HG02943 (cell line): ENCODE measurements around the gene FTCD.

ENCODE experiments used
- ATAC-seq: cut with Tn5 transposase; IDR thresholded peaks from one replicate; pipeline ENCODE4 v1.9.1; 2021; ENCODE audit warnings: mild to moderate bottlenecking, low read depth, moderate library complexity; ENCODE audit not compliant: unreplicated experiment

Gene FTCD

DNA sequence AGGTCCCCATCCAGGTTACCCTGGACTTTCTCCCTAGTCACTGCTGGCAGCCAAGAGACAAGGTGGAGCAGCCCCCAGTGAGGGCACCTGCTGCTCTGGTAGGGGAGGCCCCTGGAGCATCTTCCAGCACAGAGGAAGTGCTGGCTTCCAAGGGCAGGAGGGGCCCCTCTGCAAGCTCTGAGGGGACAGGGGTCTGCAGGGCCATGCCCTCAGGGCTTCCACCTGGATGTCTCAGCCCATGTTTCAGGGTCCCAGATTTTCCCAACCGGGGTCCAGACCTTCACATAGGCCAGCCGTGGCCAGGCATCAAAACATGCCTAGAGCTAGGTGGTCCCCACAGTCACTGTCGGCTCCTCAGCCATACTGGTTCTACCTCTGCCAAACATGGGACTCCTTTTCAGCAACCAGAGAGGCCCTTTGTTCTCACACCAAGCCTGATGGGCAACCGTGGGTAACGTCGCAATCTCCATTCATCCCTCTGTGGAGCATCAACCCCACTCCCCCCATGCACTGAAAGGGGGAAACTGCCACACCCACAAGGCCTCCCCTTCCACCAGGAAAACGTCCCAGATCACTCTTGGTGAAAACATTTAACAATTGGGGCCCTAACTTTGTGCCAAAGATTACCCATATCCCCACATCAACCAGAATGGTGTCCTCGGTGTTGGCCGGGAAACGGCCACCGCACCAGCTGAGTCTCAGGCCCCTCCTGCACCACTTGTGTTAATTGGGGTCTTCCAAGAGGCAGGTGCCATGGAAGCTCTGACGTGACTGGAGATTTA is 59.4 kb downstream of the FTCD start:
- no peak for ATAC-seq

DNA sequence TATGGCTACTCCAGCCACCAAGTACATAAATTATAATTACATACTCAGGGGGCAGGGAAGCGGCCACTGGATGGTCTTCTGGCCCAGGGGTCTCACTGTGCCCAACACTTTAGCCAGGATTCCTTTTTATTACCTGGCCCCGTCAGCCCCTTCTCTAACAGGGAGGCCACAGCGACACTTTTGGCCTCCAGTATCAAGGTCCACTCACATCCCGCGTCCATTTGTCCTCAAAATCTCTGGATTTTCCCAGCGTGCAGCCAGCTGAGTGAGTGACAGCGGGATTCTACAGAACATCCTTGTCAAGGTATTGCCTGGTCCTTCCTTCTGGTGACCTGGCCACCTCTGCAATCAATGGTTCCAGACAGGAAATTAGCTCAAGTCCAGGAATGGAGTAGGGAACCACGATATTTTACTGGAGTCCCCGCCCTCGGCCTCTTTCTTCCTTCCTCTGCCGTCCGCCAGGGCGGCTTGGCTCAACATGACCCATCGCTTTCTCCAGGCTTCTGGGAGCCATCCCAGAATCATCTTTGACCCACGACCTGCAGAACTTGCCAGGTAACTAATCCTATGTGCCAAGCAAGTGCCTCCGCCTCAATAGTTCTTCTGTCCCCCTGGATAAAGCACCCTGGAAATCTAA is 60.2 kb downstream of the FTCD start:
- ATAC-seq, result no peak

DNA sequence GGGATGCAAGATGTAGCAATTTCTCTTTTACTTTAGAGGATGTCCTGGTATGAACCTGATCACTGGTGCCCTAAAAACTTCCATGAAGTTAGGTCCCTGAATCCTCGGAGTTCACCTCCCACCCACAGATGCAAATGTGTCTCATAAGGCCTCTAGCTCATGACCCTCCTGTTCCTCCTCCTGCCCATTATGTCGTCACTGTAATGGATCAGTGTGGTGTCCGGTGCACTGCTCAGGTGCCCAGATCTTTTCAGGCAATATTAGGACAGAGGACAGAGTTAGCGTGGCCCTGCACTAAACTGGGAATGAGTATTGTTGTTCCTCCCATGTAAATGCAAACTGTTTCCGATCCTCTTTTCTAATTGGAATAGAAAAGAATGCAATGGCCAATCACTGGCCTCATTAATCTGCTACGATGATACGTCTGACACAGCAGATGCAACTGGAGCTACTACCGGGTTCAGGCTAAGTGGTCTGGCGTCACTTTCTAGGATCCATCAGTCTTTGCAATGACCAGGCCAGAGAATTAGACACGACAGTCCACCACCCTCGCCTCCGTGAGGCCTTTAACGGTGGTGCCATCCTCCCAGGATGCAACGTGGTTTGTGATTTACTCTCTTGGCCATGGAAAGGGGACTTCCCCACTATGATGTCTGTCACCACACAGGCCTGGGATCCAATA is 60.8 kb downstream of the FTCD start:
- ATAC-seq, result no peak

DNA sequence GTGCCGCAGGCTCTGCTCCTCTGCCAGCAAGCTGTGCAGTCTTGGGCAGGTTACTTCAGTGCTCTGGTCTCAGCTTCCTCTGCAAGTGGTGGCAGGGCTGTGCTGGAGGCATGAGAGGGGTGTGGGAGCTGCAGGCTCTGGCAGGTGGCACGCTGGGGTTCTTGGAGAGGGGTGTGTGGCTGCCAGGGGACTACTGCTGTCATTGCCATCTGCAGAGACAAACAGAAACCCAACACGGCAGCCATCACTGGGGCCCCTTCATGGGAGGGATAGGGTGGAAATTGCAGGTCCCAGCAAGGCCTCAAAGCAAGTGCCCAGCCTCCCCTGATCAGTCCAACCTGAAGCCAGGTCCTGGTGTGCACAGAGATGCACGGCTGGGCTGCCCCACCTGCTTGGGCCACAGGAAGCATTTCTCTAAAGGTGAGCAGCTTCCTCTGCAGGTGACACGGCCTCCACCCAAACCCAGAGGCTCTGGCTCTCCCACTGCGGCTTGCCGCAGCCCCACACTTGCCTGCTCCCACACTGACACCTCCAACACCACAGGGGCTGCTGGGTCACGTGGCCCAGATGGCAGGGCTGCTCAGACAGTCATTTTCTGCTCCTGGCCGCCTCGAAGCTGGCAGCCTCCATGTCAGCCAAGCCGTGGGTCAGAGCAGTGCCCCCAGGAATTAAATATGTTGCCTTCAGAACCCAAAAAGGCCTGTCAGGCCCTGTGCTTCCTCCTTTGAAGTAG is 61.5 kb downstream of the FTCD start:
- no peak for ATAC-seq

DNA sequence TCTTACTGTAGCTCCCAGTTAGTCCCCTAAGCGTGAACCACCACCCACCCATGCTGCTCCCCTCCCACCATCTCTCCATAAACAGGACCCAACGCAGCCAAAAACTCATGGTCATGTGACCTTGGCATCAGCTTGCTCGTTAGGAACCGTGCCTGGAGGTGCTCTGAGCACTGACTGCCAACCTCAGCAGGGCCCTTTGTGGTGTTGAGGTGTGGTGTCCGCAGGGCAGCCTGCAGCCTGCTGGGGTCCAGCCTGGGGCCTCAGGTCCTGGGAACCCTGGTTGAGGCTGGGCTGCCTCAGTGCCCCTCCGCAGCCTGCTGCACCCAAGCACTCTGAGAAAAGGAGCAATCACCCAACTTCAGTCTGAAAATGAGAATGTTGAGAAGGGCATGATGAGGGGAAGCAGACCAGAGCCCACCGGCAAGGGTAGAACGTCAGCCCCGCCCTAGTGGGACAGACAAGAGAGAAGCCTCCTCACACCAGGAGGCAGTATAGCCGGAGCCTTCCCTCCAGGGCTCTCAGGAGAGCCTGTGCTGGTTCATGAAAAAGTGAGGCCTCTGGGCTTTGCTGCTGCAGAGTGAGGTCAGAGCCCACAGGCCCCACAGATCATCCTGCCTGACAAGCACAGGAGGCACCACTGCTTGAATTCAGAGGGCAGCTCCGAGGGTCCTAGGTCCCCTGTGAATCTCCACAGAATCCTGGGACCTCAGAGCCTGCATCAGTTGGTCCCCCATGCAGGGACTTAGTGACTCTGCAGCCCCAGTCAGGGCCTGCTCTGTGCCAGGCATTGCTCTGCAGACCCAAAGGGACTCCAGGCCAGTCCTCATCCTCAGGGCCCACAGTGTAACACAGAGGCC is 62.3 kb downstream of the FTCD start:
- ATAC-seq, result no peak

DNA sequence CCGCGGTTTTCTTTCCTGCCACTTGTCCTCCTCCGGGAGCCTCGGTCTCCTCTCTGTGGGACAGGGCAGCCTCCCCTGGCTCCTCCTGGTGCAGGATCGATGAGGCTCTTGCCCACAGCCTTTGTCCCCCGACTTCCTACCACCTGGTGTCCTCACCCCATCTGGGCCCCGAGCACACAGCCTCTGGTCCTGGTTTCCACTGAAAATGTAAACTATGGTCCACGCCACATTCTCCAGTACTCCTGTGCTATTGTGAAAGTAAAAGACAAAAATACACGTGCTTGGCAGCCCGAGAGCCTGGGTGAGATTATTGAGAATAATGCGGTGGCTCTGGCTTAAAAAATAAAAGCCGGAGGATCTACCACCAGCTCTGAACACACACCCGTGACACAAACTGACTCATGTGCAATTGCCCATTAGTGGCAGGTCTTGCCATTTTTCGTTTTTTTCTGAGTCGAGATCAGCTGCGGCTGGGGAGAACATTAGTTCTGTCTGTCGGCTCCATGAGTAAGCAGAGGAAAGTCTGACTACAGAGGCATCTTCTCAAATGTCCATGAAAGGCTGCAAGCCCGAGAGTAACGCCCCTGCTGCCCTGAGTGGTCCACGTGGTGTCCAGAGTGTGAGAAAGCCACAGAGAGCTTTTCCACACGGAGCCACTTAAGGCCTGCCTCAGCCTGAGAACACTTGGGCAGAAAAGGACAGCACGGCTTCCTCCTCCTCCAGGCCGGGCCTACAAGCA is 63.2 kb downstream of the FTCD start:
- no peak for ATAC-seq

DNA sequence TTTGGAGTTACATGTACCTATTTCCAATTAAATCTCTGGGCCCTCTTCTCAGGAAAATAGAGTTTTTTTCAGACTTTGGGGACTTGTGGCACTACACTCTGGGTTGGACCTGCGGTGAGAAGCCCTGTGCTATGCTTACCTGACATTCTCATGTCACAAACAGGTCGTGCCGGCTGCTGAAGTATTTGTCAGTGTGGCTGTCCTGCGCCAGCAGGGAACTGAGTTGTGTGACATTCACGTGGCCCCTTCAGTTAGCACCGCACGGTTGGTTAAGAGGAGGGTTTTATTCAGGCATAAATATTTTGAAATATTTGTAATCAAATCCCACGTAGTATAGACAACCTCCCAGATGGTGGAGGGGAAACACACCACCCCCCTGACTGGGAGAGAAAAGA is 63.8 kb downstream of the FTCD start:
- no peak for ATAC-seq

DNA sequence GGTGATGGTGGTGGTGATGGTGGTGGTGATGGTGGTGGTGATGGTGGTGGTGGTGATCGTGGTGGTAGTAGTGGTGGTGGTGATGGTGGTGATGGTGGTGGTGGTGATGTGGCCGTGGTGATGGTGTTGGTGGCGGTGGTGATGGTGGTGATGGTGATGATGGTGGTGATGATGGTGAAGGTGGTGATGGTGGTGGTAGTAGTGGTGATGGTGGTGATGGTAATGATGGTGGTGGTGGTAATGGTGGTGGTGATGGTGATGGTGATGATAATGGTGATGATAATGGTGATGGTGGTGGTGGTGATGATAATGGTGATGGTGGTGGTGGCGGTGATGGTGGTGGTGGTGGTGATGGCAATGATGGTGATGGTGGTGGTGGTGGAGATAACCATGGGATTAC is 64.3 kb downstream of the FTCD start:
- ATAC-seq, result no peak

DNA sequence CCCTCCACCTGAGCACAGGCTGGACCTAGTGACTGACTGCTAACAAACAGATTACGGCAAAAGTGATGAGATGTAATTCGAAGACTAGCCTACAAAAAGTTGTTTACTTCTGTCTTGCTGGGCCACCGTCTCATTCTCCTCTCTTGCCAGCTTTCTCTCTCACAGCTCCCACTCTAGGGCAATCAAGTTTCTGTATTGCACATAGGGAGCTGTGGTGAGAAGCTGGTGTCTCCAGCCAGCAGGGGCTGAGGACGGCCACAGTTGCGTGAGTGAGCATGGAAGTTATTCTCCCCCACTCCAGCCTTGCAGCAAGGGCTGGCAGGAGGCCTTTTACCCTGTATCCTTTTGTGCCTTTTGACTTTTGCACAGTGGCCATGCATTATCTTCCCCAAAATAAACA is 66.1 kb downstream of the FTCD start:
- ATAC-seq, result no peak

DNA sequence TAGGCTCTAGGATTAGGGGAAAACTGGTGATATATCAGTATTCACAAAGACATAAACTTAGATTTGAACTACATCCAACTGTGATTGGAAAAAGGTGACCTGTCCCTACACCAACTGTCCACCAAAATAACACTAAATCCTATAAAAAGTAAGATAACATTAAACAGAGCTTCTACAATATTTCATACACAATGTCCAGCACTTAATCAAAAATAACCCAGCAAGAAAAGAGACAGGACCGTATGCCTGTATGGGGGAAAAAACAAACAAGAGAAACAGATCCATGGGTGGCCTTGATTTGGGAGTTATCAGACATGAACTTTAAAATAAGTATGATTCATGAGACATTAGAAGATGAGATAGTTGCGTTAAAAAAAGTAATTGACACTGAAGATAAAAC is 67.2 kb downstream of the FTCD start:
- ATAC-seq, result no peak

DNA sequence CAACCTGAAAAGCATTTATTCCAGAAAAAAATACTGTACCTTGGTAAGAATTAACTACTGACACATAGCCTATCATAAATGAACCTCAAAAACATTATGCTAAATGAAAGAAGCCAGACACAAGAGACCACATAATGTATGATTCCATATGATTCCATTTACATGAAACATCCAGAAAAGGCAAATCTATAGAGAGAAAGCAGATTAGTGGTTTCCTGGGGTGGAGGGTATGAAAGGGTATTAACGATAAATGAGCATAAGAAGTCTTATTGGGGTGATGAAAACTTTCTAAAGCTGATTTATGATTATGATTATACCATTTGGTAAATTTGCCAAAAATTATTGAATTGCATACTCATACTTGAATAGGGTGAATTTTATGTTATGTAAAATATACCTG is 67.7 kb downstream of the FTCD start:
- no peak for ATAC-seq
